MM.1S (cell line): ENCODE measurements around the gene TSPAN7.

Source experiments
- DNase-seq: peaks from one replicate; pipeline ENCODE4 v3.0.0-alpha.2; 2015
- H2AFZ ChIP-seq: fragments of 300-600 bp; sonication (generic); 2 replicates; pipeline ENCODE4 v1.6.0; 2016; ENCODE audit warnings: antibody characterized with exemption, low read length
- H3F3A ChIP-seq: fragments of 300-600 bp; sonication (generic); 2 replicates; pipeline ENCODE4 v1.6.1; 2016; ENCODE audit warnings: mild to moderate bottlenecking, antibody characterized with exemption, low read length, moderate library complexity, mixed read lengths; ENCODE audit not compliant: insufficient read depth
- H3K27ac ChIP-seq: fragments of 300-600 bp; sonication (generic); 2 replicates; pipeline ENCODE4 v1.5.1; 2016; ENCODE audit warnings: mild to moderate bottlenecking, low read length
- H3K27me3 ChIP-seq: fragments of 300-600 bp; sonication (generic); replicated peaks from 2 replicates; pipeline ENCODE4 v1.6.0; 2016; ENCODE audit warnings: low read length; ENCODE audit not compliant: insufficient read depth
- H3K36me3 ChIP-seq: fragments of 300-600 bp; sonication (generic); replicated peaks from 2 replicates; pipeline ENCODE4 v1.6.1; 2016; ENCODE audit warnings: mild to moderate bottlenecking, low read length, mixed read lengths; ENCODE audit not compliant: insufficient read depth
- H3K4me1 ChIP-seq: fragments of 300-600 bp; sonication (generic); 2 replicates; pipeline ENCODE4 v1.6.1; 2016; ENCODE audit warnings: low read length, mixed read lengths
- H3K4me2 ChIP-seq: fragments of 300-600 bp; sonication (generic); 2 replicates; pipeline ENCODE4 v1.6.0; 2016; ENCODE audit warnings: low read depth, low read length
- H3K4me3 ChIP-seq: fragments of 300-600 bp; sonication (generic); 2 replicates; pipeline ENCODE4 v1.5.1; 2016; ENCODE audit warnings: low read length, mixed read lengths
- H3K79me2 ChIP-seq: fragments of 300-600 bp; sonication (generic); 2 replicates; pipeline ENCODE4 v1.6.1; 2016; ENCODE audit warnings: mixed run types, low read length, mixed read lengths
- H3K9ac ChIP-seq: fragments of 300-600 bp; sonication (generic); 2 replicates; pipeline ENCODE4 v1.6.1; 2016; ENCODE audit warnings: low read length, mixed read lengths
- H3K9me2 ChIP-seq: fragments of 300-600 bp; sonication (generic); replicated peaks from 2 replicates; pipeline ENCODE4 v1.6.1; 2016; ENCODE audit warnings: mild to moderate bottlenecking, low read length, mixed read lengths; ENCODE audit not compliant: insufficient read depth
- H3K9me3 ChIP-seq: fragments of 300-600 bp; sonication (generic); replicated peaks from 2 replicates; pipeline ENCODE4 v1.6.1; 2016; ENCODE audit warnings: mild to moderate bottlenecking, low read length, mixed read lengths; ENCODE audit not compliant: insufficient read depth
- H4K20me1 ChIP-seq: fragments of 300-600 bp; sonication (generic); 2 replicates; pipeline ENCODE4 v1.6.1; 2016; ENCODE audit warnings: mild to moderate bottlenecking, low read length, moderate library complexity, mixed read lengths; ENCODE audit not compliant: insufficient read depth
- CTCF ChIP-seq: fragments of 300-600 bp; sonication (generic); IDR thresholded peaks from 2 replicates; pipeline ENCODE4 v1.5.1; 2016; ENCODE audit warnings: antibody characterized with exemption, low read length, mixed read lengths
- EZH2 ChIP-seq: fragments of 300-600 bp; sonication (generic); optimal IDR thresholded peaks from 2 replicates; pipeline ENCODE3; 2017; ENCODE audit warnings: low read depth, mild to moderate bottlenecking, antibody characterized with exemption, low read length, mixed read lengths
- EZH2phosphoT487 ChIP-seq: fragments of 300-600 bp; sonication (generic); IDR thresholded peaks from 2 replicates; pipeline ENCODE4 v1.6.1; 2018; ENCODE audit warnings: antibody characterized with exemption, low read length

TSPAN7 gene

GRCh38 chrX:38583181-38583580, 21.8 kb downstream of the TSPAN7 start:
- DNase-seq = no peak
- H3K27me3 ChIP-seq = no peaks in the 10 kb centered on the region
- no peaks in the 10 kb centered on the region for H3K9me2 ChIP-seq
- H3K36me3 ChIP-seq = no peaks in the 10 kb centered on the region
- H3K27ac ChIP-seq = no peak overlapping the region
- TF ChIP-seq EZH2phosphoT487 (no peak), CTCF (no peak), EZH2 (no peak)
- no peaks in the 10 kb centered on the region for H4K20me1 ChIP-seq
- H3F3A ChIP-seq = no peaks in the 10 kb centered on the region
- H3K4me3 ChIP-seq = no peak overlapping the region
- H3K4me2 ChIP-seq = no peak overlapping the region
- H3K9ac ChIP-seq = no peak overlapping the region
- no peaks in the 10 kb centered on the region for H3K9me3 ChIP-seq
- no peaks in the 10 kb centered on the region for H3K4me1 ChIP-seq
- no peak overlapping the region for H2AFZ ChIP-seq
- no peaks in the 10 kb centered on the region for H3K79me2 ChIP-seq

DNA sequence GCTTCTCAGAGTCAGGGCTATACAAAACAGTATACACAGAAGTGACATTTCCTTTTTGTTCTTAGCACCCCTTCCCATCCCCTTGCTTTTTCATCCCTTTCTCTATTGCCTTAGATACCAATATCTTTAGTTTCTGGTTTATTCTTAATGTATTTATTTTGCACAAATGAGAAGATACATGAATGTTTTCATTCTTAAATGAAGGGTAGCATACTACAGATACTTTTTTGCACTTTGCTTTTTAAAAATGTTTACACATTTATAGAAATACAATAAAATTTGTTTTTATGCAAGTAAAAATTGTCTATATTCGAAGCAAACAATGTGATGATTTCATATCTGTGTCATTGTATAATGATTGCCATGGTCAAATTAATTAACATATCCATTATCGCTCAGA, 33.1 kb downstream of the TSPAN7 start:
- Histone ChIP-seq H3K79me2 (no peaks in the 10 kb centered on the region), H3K27ac (no peak overlapping the region), H3K9ac (no peak overlapping the region), H4K20me1 (no peaks in the 10 kb centered on the region), H3K4me2 (no peak overlapping the region), H3K27me3 (no peaks in the 10 kb centered on the region), H3K4me3 (no peak overlapping the region), H3K4me1 (0 out of 2 replicates have a peak, but pooled peaks cover 8% of the 10 kb centered on the region), H2AFZ (no peak overlapping the region), H3K9me2 (no peaks in the 10 kb centered on the region), H3K36me3 (no peaks in the 10 kb centered on the region), H3K9me3 (no peaks in the 10 kb centered on the region), H3F3A (no peaks in the 10 kb centered on the region)
- DNase-seq = no peak
- TF ChIP-seq EZH2 (no peak), EZH2phosphoT487 (no peak), CTCF (no peak)

DNA sequence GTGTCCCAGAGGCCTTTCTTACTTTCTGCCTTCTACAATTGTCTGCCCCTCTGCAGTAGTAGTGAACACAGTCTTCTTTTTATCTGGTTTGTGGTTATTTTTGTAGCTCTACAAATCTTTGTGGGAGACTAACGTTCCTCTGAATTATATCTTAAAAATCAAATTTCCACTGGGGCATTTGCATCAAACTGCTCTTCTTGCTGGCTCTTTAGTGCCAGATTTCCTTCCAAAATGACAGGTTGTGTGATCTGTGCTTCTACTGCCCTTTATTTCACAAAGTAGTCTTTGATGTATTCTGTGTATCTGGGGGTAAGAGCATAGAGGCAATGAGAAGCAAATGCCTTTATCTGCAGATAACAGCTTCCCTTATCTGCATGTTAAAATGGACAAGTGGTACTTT, 34.5 kb downstream of the TSPAN7 start:
- DNase-seq = no peak
- H3K9me3 ChIP-seq = no peaks in the 10 kb centered on the region
- no peaks in the 10 kb centered on the region for H3K27me3 ChIP-seq
- H3K4me1 ChIP-seq = 0 out of 2 replicates have a peak, but pooled peaks cover 8% of the 10 kb centered on the region
- no peaks in the 10 kb centered on the region for H3K9me2 ChIP-seq
- TF ChIP-seq EZH2 (no peak), CTCF (no peak), EZH2phosphoT487 (no peak)
- no peaks in the 10 kb centered on the region for H3K36me3 ChIP-seq
- H3K9ac ChIP-seq = no peak overlapping the region
- no peak overlapping the region for H3K27ac ChIP-seq
- no peak overlapping the region for H3K4me2 ChIP-seq
- no peaks in the 10 kb centered on the region for H3F3A ChIP-seq
- no peak overlapping the region for H3K4me3 ChIP-seq
- no peak overlapping the region for H2AFZ ChIP-seq
- no peaks in the 10 kb centered on the region for H4K20me1 ChIP-seq
- H3K79me2 ChIP-seq = no peaks in the 10 kb centered on the region
